WTC11 (cell line): Measurements from ENCODE around the gene FBXW4. TPM values are rescaled to one million over a fixed set of nuclear protein-coding genes. Genes with fewer than 3 reads are reported as not detected.

Experiments used
- ATAC-seq: fragments of 200-7000 bp; cut with Tn5 transposase; 2 replicates; pipeline ENCODE4 v1.10.0; 2021; ENCODE audit warnings: mild to moderate bottlenecking, moderate library complexity
- CTCF ChIA-PET: fragments of 300-600 bp; sonication (Branson Sonifier 250); formaldehyde crosslinking; loops from one replicate; lab custom pipeline; 2021; ENCODE audit warnings: antibody characterized with exemption; lab: Charles Lee
- POLR2A ChIA-PET: fragments of 350-600 bp; sonication (Branson Sonifier 250); formaldehyde crosslinking; loops from one replicate; lab custom pipeline; 2021; ENCODE audit warnings: antibody characterized with exemption; lab: Charles Lee
- DNase-seq: peaks from one replicate; pipeline ENCODE4 v3.0.0; 2021; ENCODE audit warnings: low spot score
- H3K27ac Mint-ChIP-seq: 2 replicates; pipeline ENCODE4 v1.8.0; 2021; ENCODE audit warnings: mixed read lengths
- H3K27me3 Mint-ChIP-seq: 2 replicates; pipeline ENCODE4 v1.8.0; 2021; ENCODE audit warnings: low read depth, mild to moderate bottlenecking, moderate library complexity, mixed read lengths
- H3K36me3 Mint-ChIP-seq: 2 replicates; pipeline ENCODE4 v1.8.0; 2021; ENCODE audit warnings: mixed read lengths
- H3K4me1 Mint-ChIP-seq: 2 replicates; pipeline ENCODE4 v1.8.0; 2022; ENCODE audit warnings: mixed read lengths
- H3K4me3 Mint-ChIP-seq: 2 replicates; pipeline ENCODE4 v1.8.0; 2021; ENCODE audit warnings: mild to moderate bottlenecking, moderate library complexity, mixed read lengths
- H3K9me3 Mint-ChIP-seq: 2 replicates; pipeline ENCODE4 v1.8.0; 2021; ENCODE audit warnings: mixed read lengths
- FOXJ3 ChIP-seq: sonication (generic); formaldehyde crosslinking; IDR thresholded peaks from 2 replicates; pipeline ENCODE4 v1.9.0; 2021; ENCODE audit warnings: missing genetic modification reagents, mild to moderate bottlenecking, borderline replicate concordance
- GTF2I ChIP-seq: fragments of 250-450 bp; sonication (Bioruptor Pico); conservative IDR thresholded peaks from 2 replicates; pipeline ENCODE4 v1.4.0; 2021; ENCODE audit warnings: mild to moderate bottlenecking
- HMGXB4 ChIP-seq: sonication (generic); formaldehyde crosslinking; IDR thresholded peaks from 2 replicates; pipeline ENCODE4 v1.8.1; 2023; ENCODE audit warnings: mild to moderate bottlenecking, moderate library complexity, missing genetic modification reagents
- IRF2 ChIP-seq: sonication (generic); formaldehyde crosslinking; IDR thresholded peaks from 2 replicates; pipeline ENCODE4 v1.8.0; 2022; ENCODE audit warnings: low read depth, missing genetic modification reagents, borderline replicate concordance
- KAT7 ChIP-seq: sonication (generic); formaldehyde crosslinking; IDR thresholded peaks from 2 replicates; pipeline ENCODE4 v1.8.1; 2023; ENCODE audit warnings: missing genetic modification reagents, mild to moderate bottlenecking, borderline replicate concordance
- NR3C1 ChIP-seq: sonication (generic); formaldehyde crosslinking; conservative IDR thresholded peaks from 2 replicates; pipeline ENCODE4 v1.8.1; 2023; ENCODE audit warnings: low read depth, mild to moderate bottlenecking, missing genetic modification reagents
- OVOL2 ChIP-seq: fragments of 250-450 bp; sonication (Bioruptor Pico); IDR thresholded peaks from 2 replicates; pipeline ENCODE4 v1.9.0; 2021; ENCODE audit warnings: mild to moderate bottlenecking, borderline replicate concordance
- PRRX2 ChIP-seq: fragments of 250-450 bp; sonication (Bioruptor Pico); IDR thresholded peaks from 2 replicates; pipeline ENCODE4 v1.8.0; 2021; ENCODE audit warnings: mild to moderate bottlenecking
- RELA ChIP-seq: sonication (generic); formaldehyde crosslinking; IDR thresholded peaks from 2 replicates; pipeline ENCODE4 v1.8.1; 2022; ENCODE audit warnings: missing genetic modification reagents, mild to moderate bottlenecking, borderline replicate concordance
- ZNF396 ChIP-seq: fragments of 250-450 bp; sonication (Bioruptor Pico); IDR thresholded peaks from 2 replicates; pipeline ENCODE4 v1.8.0; 2021; ENCODE audit warnings: mild to moderate bottlenecking, moderate library complexity, borderline replicate concordance
- ZNF423 ChIP-seq: fragments of 250-450 bp; sonication (Bioruptor Pico); IDR thresholded peaks from 2 replicates; pipeline ENCODE4 v2.1.2; 2022; ENCODE audit warnings: mild to moderate bottlenecking, moderate library complexity
- ZNF425 ChIP-seq: fragments of 250-450 bp; sonication (Bioruptor Pico); conservative IDR thresholded peaks from 2 replicates; pipeline ENCODE4 v1.9.0; 2021; ENCODE audit warnings: mild to moderate bottlenecking
- total RNA-seq: library from RNA; stranded (reverse); gene quantifications from 3 replicates; pipeline ENCODE4 v1.2.3, GENCODE V29; 2021
- TF ChIP-seq, protein P1 (sequence below): sonication (generic); formaldehyde crosslinking; IDR thresholded peaks from 2 replicates; pipeline ENCODE4 v1.8.0; 2022; ENCODE audit warnings: mild to moderate bottlenecking, missing genetic modification reagents
- TF ChIP-seq, protein P2 (sequence below): fragments of 200-600 bp; IDR thresholded peaks from 2 replicates; pipeline ENCODE4 v1.8.0; 2022; ENCODE audit warnings: antibody characterized with exemption
- TF ChIP-seq, protein P3 (sequence below): sonication (generic); formaldehyde crosslinking; IDR thresholded peaks from 2 replicates; pipeline ENCODE4 v1.8.0; 2022; ENCODE audit warnings: mild to moderate bottlenecking, missing genetic modification reagents
- TF ChIP-seq, protein P4 (sequence below): fragments of 250-450 bp; sonication (Bioruptor Pico); IDR thresholded peaks from 2 replicates; pipeline ENCODE4 v1.9.0; 2021; ENCODE audit warnings: mild to moderate bottlenecking

FBXW4 gene
- total RNA-seq, 1 experiment from 2014 or later, result 45.3 TPM

GRCh38 chr10:101580486-101581399, 114.2 kb downstream of the FBXW4 start:
- Mint-ChIP-seq H3K4me1 (peaks cover 17% of the 10 kb centered on the region), H3K4me3 (no peak overlapping the region), H3K9me3 (peaks cover 3% of the 10 kb centered on the region; the same call in 1 of the 2 replicates), H3K27me3 (peaks cover 5% of the 10 kb centered on the region), H3K27ac (no peak overlapping the region; the same call in 1 of the 2 replicates), H3K36me3 (peaks cover 28% of the 10 kb centered on the region)
- DNase-seq (no peak), ATAC-seq (peak; percentile 31)
- ChIA-PET CTCF (interaction anchor here (0.7 to 4.7 kb wide), 14 partner anchors 10 to 570 kb away, joined by 3 to 39 read pairs (median 4); no protein-coding TSS in a partner anchor), POLR2A (interaction anchor here (0.7 to 0.9 kb wide), 2 partner anchors 47 to 200 kb away, joined by 4 to 5 read pairs; no protein-coding TSS in a partner anchor)
- TF ChIP-seq RELA (CRISPR knock-in tag) (no peak), OVOL2 (CRISPR knock-in tag) (no peak), IRF2 (no peak), GTF2I (CRISPR knock-in tag) (peak; percentile 66; the same call in 1 of the 2 replicates), NR3C1 (no peak), FOXJ3 (CRISPR knock-in tag) (no peak), ZNF423 (CRISPR knock-in tag) (peak; percentile 82), KAT7 (CRISPR knock-in tag) (no peak), HMGXB4 (CRISPR knock-in tag) (no peak), ZNF396 (CRISPR knock-in tag) (no peak), PRRX2 (CRISPR knock-in tag) (no peak), ZNF425 (CRISPR knock-in tag) (no peak)
- TF ChIP-seq, protein P1, sequence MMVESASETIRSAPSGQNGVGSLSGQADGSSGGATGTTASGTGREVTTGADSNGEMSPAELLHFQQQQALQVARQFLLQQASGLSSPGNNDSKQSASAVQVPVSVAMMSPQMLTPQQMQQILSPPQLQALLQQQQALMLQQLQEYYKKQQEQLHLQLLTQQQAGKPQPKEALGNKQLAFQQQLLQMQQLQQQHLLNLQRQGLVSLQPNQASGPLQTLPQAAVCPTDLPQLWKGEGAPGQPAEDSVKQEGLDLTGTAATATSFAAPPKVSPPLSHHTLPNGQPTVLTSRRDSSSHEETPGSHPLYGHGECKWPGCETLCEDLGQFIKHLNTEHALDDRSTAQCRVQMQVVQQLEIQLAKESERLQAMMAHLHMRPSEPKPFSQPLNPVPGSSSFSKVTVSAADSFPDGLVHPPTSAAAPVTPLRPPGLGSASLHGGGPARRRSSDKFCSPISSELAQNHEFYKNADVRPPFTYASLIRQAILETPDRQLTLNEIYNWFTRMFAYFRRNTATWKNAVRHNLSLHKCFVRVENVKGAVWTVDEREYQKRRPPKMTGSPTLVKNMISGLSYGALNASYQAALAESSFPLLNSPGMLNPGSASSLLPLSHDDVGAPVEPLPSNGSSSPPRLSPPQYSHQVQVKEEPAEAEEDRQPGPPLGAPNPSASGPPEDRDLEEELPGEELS (CRISPR knock-in tag), result no peak
- TF ChIP-seq, protein P2, sequence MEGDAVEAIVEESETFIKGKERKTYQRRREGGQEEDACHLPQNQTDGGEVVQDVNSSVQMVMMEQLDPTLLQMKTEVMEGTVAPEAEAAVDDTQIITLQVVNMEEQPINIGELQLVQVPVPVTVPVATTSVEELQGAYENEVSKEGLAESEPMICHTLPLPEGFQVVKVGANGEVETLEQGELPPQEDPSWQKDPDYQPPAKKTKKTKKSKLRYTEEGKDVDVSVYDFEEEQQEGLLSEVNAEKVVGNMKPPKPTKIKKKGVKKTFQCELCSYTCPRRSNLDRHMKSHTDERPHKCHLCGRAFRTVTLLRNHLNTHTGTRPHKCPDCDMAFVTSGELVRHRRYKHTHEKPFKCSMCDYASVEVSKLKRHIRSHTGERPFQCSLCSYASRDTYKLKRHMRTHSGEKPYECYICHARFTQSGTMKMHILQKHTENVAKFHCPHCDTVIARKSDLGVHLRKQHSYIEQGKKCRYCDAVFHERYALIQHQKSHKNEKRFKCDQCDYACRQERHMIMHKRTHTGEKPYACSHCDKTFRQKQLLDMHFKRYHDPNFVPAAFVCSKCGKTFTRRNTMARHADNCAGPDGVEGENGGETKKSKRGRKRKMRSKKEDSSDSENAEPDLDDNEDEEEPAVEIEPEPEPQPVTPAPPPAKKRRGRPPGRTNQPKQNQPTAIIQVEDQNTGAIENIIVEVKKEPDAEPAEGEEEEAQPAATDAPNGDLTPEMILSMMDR, result no peak
- TF ChIP-seq, protein P3, sequence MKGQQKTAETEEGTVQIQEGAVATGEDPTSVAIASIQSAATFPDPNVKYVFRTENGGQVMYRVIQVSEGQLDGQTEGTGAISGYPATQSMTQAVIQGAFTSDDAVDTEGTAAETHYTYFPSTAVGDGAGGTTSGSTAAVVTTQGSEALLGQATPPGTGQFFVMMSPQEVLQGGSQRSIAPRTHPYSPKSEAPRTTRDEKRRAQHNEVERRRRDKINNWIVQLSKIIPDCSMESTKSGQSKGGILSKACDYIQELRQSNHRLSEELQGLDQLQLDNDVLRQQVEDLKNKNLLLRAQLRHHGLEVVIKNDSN (CRISPR knock-in tag), result no peak
- TF ChIP-seq, protein P4, sequence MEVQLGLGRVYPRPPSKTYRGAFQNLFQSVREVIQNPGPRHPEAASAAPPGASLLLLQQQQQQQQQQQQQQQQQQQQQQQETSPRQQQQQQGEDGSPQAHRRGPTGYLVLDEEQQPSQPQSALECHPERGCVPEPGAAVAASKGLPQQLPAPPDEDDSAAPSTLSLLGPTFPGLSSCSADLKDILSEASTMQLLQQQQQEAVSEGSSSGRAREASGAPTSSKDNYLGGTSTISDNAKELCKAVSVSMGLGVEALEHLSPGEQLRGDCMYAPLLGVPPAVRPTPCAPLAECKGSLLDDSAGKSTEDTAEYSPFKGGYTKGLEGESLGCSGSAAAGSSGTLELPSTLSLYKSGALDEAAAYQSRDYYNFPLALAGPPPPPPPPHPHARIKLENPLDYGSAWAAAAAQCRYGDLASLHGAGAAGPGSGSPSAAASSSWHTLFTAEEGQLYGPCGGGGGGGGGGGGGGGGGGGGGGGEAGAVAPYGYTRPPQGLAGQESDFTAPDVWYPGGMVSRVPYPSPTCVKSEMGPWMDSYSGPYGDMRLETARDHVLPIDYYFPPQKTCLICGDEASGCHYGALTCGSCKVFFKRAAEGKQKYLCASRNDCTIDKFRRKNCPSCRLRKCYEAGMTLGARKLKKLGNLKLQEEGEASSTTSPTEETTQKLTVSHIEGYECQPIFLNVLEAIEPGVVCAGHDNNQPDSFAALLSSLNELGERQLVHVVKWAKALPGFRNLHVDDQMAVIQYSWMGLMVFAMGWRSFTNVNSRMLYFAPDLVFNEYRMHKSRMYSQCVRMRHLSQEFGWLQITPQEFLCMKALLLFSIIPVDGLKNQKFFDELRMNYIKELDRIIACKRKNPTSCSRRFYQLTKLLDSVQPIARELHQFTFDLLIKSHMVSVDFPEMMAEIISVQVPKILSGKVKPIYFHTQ (CRISPR knock-in tag), result no peak
